ENCODE data around the gene SLC12A3.
"Not testable (repeated sequence)": the region's sequence is repeated elsewhere in the genome, so short reads cannot be mapped to it uniquely, and the experiment has no call there.

Gene SLC12A3

GRCh38 chr16:56878282-56878854 lies 13.4 kb downstream of the SLC12A3 start:
- Histone ChIP-seq H3K9me3 (ENCODE audit: control insufficient read depth in 2 of 2, low read length in 2 of 2) (no peaks in the 10 kb centered on the region), H3K27ac (ENCODE audit: low read depth in 2 of 2, low read length in 2 of 2) (no peak overlapping the region), H3K27me3 (ENCODE audit: control insufficient read depth in 2 of 2, insufficient read depth in 2 of 2, low read length in 2 of 2) (no peaks in the 10 kb centered on the region), H3K36me3 (ENCODE audit: control insufficient read depth in 2 of 2, insufficient read depth in 2 of 2, low read length in 2 of 2) (no peaks in the 10 kb centered on the region), H3K4me1 (ENCODE audit: control insufficient read depth in 2 of 2, insufficient read depth in 2 of 2, low read length in 2 of 2) (no peaks in the 10 kb centered on the region), H3K9ac (ENCODE audit: low read depth in 1 of 2, low read length in 2 of 2) (no peak overlapping the region), H3K4me3 (ENCODE audit: low read length in 2 of 2) (no peak overlapping the region)

GRCh38 chr16:56879276-56879675 lies 14.3 kb downstream of the SLC12A3 start:
- H3K9me3 ChIP-seq (ENCODE audit: control insufficient read depth in 2 of 2, low read length in 2 of 2) = no peaks in the 10 kb centered on the region
- H3K4me3 ChIP-seq (ENCODE audit: low read length in 2 of 2) = no peak overlapping the region
- no peaks in the 10 kb centered on the region for H3K36me3 ChIP-seq (ENCODE audit: control insufficient read depth in 2 of 2, insufficient read depth in 2 of 2, low read length in 2 of 2)
- no peaks in the 10 kb centered on the region for H3K27me3 ChIP-seq (ENCODE audit: control insufficient read depth in 2 of 2, insufficient read depth in 2 of 2, low read length in 2 of 2)
- H3K27ac ChIP-seq (ENCODE audit: low read depth in 2 of 2, low read length in 2 of 2) = no peak overlapping the region
- H3K4me1 ChIP-seq (ENCODE audit: control insufficient read depth in 2 of 2, insufficient read depth in 2 of 2, low read length in 2 of 2) = no peaks in the 10 kb centered on the region
- no peak overlapping the region for H3K9ac ChIP-seq (ENCODE audit: low read depth in 1 of 2, low read length in 2 of 2)

DNA sequence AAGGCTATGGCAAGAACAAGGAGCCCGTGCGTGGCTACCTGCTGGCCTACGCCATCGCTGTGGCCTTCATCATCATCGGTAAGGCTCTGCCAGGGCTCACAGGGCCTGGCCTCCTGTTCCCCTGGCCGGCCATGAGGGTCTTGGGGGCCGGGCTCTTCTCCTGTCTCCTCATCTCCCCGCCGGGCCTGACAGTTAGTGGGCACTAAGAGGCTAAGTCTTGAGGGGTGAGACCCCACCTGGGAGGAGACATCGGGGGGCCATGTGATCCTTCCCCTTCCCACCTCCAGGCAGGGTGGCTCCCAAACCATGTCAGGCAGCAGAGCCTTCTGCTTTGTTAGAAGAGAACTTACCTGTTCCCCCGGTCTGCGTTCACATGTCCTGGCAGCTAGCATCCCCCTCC lies 15.2 kb downstream of the SLC12A3 start:
- Histone ChIP-seq H3K36me3 (ENCODE audit: control insufficient read depth in 2 of 2, insufficient read depth in 2 of 2, low read length in 2 of 2) (no peaks in the 10 kb centered on the region), H3K27me3 (ENCODE audit: control insufficient read depth in 2 of 2, insufficient read depth in 2 of 2, low read length in 2 of 2) (no peaks in the 10 kb centered on the region), H3K9me3 (ENCODE audit: control insufficient read depth in 2 of 2, low read length in 2 of 2) (no peaks in the 10 kb centered on the region), H3K4me1 (ENCODE audit: control insufficient read depth in 2 of 2, insufficient read depth in 2 of 2, low read length in 2 of 2) (no peaks in the 10 kb centered on the region), H3K4me3 (ENCODE audit: low read length in 2 of 2) (no peak overlapping the region), H3K9ac (ENCODE audit: low read depth in 1 of 2, low read length in 2 of 2) (no peak overlapping the region), H3K27ac (ENCODE audit: low read depth in 2 of 2, low read length in 2 of 2) (no peak overlapping the region)

DNA sequence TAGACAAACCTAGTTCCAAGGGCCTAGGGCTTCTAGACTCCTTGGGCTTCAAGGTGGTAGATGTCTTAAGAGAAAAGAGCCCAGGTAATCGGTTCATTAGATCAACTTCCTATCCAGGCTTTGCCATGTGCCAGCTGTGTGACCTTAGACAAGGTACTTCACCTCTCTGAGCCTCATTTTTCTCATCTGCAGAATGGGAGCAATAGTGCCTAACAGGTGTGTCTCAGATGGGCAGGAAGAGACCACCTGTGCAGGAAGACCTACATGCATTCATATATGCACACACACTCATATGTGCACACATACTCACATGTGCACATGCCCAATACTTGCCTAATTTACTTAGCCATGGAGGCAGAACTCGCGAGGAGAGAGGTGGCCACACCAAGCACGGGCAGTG lies 15.7 kb downstream of the SLC12A3 start:
- Histone ChIP-seq H3K4me1 (ENCODE audit: control insufficient read depth in 2 of 2, insufficient read depth in 2 of 2, low read length in 2 of 2) (no peaks in the 10 kb centered on the region), H3K36me3 (ENCODE audit: control insufficient read depth in 2 of 2, insufficient read depth in 2 of 2, low read length in 2 of 2) (no peaks in the 10 kb centered on the region), H3K9ac (ENCODE audit: low read depth in 1 of 2, low read length in 2 of 2) (no peak overlapping the region), H3K27ac (ENCODE audit: low read depth in 2 of 2, low read length in 2 of 2) (no peak overlapping the region), H3K4me3 (ENCODE audit: low read length in 2 of 2) (no peak overlapping the region), H3K9me3 (ENCODE audit: control insufficient read depth in 2 of 2, low read length in 2 of 2) (no peaks in the 10 kb centered on the region), H3K27me3 (ENCODE audit: control insufficient read depth in 2 of 2, insufficient read depth in 2 of 2, low read length in 2 of 2) (no peaks in the 10 kb centered on the region)

GRCh38 chr16:56882077-56882800 lies 17.2 kb downstream of the SLC12A3 start:
- no peaks in the 10 kb centered on the region for H3K9me3 ChIP-seq (ENCODE audit: control insufficient read depth in 2 of 2, low read length in 2 of 2)
- no peak overlapping the region for H3K4me3 ChIP-seq (ENCODE audit: low read length in 2 of 2)
- H3K4me1 ChIP-seq (ENCODE audit: control insufficient read depth in 2 of 2, insufficient read depth in 2 of 2, low read length in 2 of 2) = no peaks in the 10 kb centered on the region
- H3K27me3 ChIP-seq (ENCODE audit: control insufficient read depth in 2 of 2, insufficient read depth in 2 of 2, low read length in 2 of 2) = no peaks in the 10 kb centered on the region
- H3K27ac ChIP-seq (ENCODE audit: low read depth in 2 of 2, low read length in 2 of 2) = no peak overlapping the region
- H3K36me3 ChIP-seq (ENCODE audit: control insufficient read depth in 2 of 2, insufficient read depth in 2 of 2, low read length in 2 of 2) = no peaks in the 10 kb centered on the region
- no peak overlapping the region for H3K9ac ChIP-seq (ENCODE audit: low read depth in 1 of 2, low read length in 2 of 2)

GRCh38 chr16:56883586-56883985 lies 18.6 kb downstream of the SLC12A3 start:
- Histone ChIP-seq H3K36me3 (ENCODE audit: control insufficient read depth in 2 of 2, insufficient read depth in 2 of 2, low read length in 2 of 2) (no peaks in the 10 kb centered on the region), H3K9ac (ENCODE audit: low read depth in 1 of 2, low read length in 2 of 2) (no peak overlapping the region), H3K4me3 (ENCODE audit: low read length in 2 of 2) (no peak overlapping the region), H3K27me3 (ENCODE audit: control insufficient read depth in 2 of 2, insufficient read depth in 2 of 2, low read length in 2 of 2) (no peaks in the 10 kb centered on the region), H3K9me3 (ENCODE audit: control insufficient read depth in 2 of 2, low read length in 2 of 2) (no peaks in the 10 kb centered on the region), H3K4me1 (ENCODE audit: control insufficient read depth in 2 of 2, insufficient read depth in 2 of 2, low read length in 2 of 2) (no peaks in the 10 kb centered on the region), H3K27ac (ENCODE audit: low read depth in 2 of 2, low read length in 2 of 2) (no peak overlapping the region)

DNA sequence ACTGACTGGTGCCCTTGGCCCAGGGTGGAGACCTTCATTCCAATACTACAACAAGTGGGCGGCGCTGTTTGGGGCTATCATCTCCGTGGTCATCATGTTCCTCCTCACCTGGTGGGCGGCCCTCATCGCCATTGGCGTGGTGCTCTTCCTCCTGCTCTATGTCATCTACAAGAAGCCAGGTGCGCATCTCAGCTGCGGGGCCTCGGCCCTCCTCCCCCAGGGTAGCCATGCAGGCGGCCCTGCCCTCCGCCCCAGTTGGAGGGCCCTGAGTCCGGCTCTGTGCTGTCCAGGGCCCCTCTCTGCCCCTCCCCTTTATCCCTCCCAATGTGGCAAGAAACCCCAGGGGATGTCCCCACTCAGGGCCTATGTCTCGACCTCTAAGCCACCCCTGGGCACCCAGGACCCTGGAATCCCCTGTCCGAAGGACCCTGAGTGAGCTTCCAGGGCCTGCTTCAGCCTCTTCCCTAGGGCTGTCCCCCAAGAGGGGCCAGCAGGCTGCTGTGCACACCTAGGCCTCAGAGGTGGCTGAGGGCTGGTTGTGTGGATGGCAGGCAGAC lies 19.1 kb downstream of the SLC12A3 start:
- Histone ChIP-seq H3K27ac (ENCODE audit: low read depth in 2 of 2, low read length in 2 of 2) (no peak overlapping the region), H3K9ac (ENCODE audit: low read depth in 1 of 2, low read length in 2 of 2) (no peak overlapping the region), H3K4me3 (ENCODE audit: low read length in 2 of 2) (no peak overlapping the region), H3K4me1 (ENCODE audit: control insufficient read depth in 2 of 2, insufficient read depth in 2 of 2, low read length in 2 of 2) (no peaks in the 10 kb centered on the region), H3K36me3 (ENCODE audit: control insufficient read depth in 2 of 2, insufficient read depth in 2 of 2, low read length in 2 of 2) (no peaks in the 10 kb centered on the region), H3K27me3 (ENCODE audit: control insufficient read depth in 2 of 2, insufficient read depth in 2 of 2, low read length in 2 of 2) (no peaks in the 10 kb centered on the region), H3K9me3 (ENCODE audit: control insufficient read depth in 2 of 2, low read length in 2 of 2) (no peaks in the 10 kb centered on the region)

GRCh38 chr16:56884929-56885328 lies 19.9 kb downstream of the SLC12A3 start:
- H3K36me3 ChIP-seq (ENCODE audit: control insufficient read depth in 2 of 2, insufficient read depth in 2 of 2, low read length in 2 of 2); H3K4me1 ChIP-seq (ENCODE audit: control insufficient read depth in 2 of 2, insufficient read depth in 2 of 2, low read length in 2 of 2); H3K9me3 ChIP-seq (ENCODE audit: control insufficient read depth in 2 of 2, low read length in 2 of 2); H3K9ac ChIP-seq (ENCODE audit: low read depth in 1 of 2, low read length in 2 of 2); H3K4me3 ChIP-seq (ENCODE audit: low read length in 2 of 2); H3K27me3 ChIP-seq (ENCODE audit: control insufficient read depth in 2 of 2, insufficient read depth in 2 of 2, low read length in 2 of 2); H3K27ac ChIP-seq (ENCODE audit: low read depth in 2 of 2, low read length in 2 of 2): not testable (repeated sequence)

- no peak overlapping the region for H3K9ac ChIP-seq (ENCODE audit: low read depth in 1 of 2, low read length in 2 of 2)
- H3K27me3 ChIP-seq (ENCODE audit: control insufficient read depth in 2 of 2, insufficient read depth in 2 of 2, low read length in 2 of 2) = no peaks in the 10 kb centered on the region
- H3K4me3 ChIP-seq (ENCODE audit: low read length in 2 of 2) = no peak overlapping the region
- H3K36me3 ChIP-seq (ENCODE audit: control insufficient read depth in 2 of 2, insufficient read depth in 2 of 2, low read length in 2 of 2) = no peaks in the 10 kb centered on the region
- H3K27ac ChIP-seq (ENCODE audit: low read depth in 2 of 2, low read length in 2 of 2) = no peak overlapping the region
- no peaks in the 10 kb centered on the region for H3K4me1 ChIP-seq (ENCODE audit: control insufficient read depth in 2 of 2, insufficient read depth in 2 of 2, low read length in 2 of 2)
- no peaks in the 10 kb centered on the region for H3K9me3 ChIP-seq (ENCODE audit: control insufficient read depth in 2 of 2, low read length in 2 of 2)
These were observed 20.6 kb downstream of the SLC12A3 start for GRCh38 chr16:56885446-56886162.

DNA sequence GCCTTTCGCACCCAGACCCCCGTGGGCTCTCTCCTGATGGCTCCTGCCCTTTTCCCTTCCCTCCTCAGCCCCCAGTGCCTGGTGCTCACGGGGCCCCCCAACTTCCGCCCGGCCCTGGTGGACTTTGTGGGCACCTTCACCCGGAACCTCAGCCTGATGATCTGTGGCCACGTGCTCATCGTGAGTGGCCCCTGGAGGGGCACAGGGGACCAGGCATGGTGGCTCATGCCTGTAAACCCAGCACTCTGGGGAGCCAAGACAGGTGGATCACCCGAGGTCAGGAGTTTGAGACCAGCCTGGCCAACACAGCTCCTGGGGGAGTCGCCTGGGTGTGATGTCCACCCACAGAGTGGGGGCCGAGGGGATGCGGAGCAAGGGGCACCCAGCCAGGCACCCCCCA lies 21.3 kb downstream of the SLC12A3 start:
- H3K4me1 ChIP-seq (ENCODE audit: control insufficient read depth in 2 of 2, insufficient read depth in 2 of 2, low read length in 2 of 2) = no peaks in the 10 kb centered on the region
- H3K27ac ChIP-seq (ENCODE audit: low read depth in 2 of 2, low read length in 2 of 2) = no peak overlapping the region
- H3K27me3 ChIP-seq (ENCODE audit: control insufficient read depth in 2 of 2, insufficient read depth in 2 of 2, low read length in 2 of 2) = no peaks in the 10 kb centered on the region
- H3K9me3 ChIP-seq (ENCODE audit: control insufficient read depth in 2 of 2, low read length in 2 of 2) = no peaks in the 10 kb centered on the region
- H3K9ac ChIP-seq (ENCODE audit: low read depth in 1 of 2, low read length in 2 of 2) = no peak overlapping the region
- no peaks in the 10 kb centered on the region for H3K36me3 ChIP-seq (ENCODE audit: control insufficient read depth in 2 of 2, insufficient read depth in 2 of 2, low read length in 2 of 2)
- H3K4me3 ChIP-seq (ENCODE audit: low read length in 2 of 2) = no peak overlapping the region
